ENCODE results near the gene CCT8L2.

DNA sequence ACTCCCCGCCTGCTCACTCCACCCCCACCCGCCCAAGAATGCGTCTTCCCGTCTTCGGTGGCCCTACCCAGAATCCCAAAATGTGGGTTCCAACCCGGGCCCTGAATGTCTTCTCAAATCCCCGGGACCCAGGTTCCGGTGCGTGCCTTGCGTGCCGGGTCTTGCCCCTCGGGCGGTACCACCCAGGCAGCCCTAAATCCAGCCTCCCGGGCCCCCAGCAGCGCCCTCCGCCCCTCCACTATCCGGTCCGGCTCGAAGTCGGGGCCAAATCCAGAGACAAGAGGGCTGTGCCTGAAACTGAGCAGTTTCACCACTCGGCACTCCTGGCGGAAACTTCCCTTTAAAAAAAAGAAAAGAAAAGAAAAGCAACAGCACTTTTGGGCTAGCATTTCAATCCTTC is 16.3 kb upstream of the CCT8L2 start:
- TF ChIP-seq, protein P1, sequence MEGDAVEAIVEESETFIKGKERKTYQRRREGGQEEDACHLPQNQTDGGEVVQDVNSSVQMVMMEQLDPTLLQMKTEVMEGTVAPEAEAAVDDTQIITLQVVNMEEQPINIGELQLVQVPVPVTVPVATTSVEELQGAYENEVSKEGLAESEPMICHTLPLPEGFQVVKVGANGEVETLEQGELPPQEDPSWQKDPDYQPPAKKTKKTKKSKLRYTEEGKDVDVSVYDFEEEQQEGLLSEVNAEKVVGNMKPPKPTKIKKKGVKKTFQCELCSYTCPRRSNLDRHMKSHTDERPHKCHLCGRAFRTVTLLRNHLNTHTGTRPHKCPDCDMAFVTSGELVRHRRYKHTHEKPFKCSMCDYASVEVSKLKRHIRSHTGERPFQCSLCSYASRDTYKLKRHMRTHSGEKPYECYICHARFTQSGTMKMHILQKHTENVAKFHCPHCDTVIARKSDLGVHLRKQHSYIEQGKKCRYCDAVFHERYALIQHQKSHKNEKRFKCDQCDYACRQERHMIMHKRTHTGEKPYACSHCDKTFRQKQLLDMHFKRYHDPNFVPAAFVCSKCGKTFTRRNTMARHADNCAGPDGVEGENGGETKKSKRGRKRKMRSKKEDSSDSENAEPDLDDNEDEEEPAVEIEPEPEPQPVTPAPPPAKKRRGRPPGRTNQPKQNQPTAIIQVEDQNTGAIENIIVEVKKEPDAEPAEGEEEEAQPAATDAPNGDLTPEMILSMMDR (IDR thresholded peaks at IDR 0.05; ENCODE audit: insufficient read depth, low read length, poor library complexity, severe bottlenecking): no peak
- TF ChIP-seq EZH2phosphoT487 (conservative IDR thresholded peaks at IDR 0.05; ENCODE audit: low read length): no peak
